Superior temporal gyrus (tissue), 1 donor: ENCODE measurements around the gene RASA3.
"Not testable (repeated sequence)": the region's sequence is repeated elsewhere in the genome, so short reads cannot be mapped to it uniquely, and the experiment has no call there.

Experiments used
- DNase-seq: peaks from one replicate; pipeline ENCODE4 v3.0.0-alpha.2; 2016; ENCODE audit errors: extremely low spot score

RASA3 gene

DNA sequence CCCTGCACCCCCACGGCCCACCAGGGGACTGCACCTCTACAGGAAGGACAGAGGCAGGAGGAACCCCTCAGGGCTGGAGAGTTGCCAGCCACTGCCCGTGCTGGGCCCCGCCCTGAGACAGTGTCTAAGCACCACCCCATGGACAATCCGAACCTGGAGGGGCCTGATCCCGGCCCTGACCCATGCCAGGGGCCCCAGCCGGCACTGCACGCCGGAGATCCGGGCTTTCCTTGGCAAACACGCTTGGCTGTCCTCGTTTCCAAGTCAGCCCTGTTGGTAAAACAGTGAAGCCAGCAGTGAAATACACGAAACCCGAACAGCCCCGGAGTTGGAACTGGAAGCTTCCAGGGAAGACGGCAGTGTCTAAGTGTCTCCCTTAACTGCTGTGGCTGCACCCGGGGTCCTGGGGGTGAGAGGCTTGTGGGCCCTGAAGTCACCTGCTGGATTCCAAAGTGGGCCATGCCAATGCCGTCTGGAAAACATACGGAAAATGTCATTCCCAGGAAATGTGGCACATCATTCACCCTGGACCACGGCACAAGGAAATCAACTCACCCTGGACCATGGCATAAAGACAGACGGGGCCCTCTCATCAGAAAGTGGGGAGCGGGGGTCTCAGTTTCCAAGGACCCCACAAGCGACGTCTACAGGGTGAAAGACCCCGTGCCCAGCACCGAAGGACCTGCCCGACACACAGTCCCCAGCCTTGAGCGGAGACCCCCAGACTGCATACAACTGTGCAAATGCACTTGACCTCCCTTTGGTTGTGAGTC is 30.9 kb downstream of the RASA3 start:
- no peak for DNase-seq

DNA sequence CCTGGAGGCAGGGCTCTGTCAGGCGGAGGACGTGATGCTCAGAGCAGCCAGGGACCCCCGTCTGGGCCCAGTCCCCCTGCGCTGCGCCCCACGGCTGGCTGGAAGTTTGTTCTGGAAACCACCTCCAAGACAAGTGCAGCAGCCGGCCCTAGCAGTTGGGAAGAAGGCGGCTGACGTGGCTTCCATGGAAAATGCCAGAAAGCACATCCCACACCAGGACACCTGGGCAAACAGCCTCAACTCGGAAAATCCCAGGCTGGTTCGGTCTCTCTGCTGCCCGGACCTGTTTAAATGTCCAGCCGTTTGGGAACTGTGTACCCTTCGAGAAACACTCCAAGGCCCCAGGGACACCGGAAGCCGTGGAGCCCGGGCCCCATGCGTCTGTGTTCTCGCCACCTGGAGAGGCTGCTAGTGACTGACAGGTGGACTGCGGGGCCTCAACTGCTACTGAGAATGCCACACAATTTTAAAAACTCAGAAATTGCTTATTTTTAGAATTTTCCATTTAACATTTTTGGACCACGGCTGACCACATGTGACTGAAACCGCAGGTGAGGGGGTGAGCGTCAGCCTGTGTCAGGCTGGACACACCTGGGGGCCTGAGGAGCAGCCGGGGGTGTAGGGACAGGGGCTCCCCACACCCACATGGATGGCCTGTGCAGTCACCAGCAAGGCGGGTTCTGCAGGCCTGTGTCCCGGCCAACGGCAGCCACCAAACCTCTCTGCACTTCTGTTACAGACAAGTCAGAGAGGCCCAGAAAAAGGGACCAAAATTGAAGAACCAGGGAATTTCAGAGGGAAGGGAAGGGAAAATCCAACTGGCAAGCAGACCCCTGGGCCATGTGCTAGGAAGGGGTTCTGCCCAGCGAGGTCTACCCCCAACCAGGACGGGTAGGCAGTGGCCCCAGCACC is 31.7 kb downstream of the RASA3 start:
- DNase-seq: no peak

DNA sequence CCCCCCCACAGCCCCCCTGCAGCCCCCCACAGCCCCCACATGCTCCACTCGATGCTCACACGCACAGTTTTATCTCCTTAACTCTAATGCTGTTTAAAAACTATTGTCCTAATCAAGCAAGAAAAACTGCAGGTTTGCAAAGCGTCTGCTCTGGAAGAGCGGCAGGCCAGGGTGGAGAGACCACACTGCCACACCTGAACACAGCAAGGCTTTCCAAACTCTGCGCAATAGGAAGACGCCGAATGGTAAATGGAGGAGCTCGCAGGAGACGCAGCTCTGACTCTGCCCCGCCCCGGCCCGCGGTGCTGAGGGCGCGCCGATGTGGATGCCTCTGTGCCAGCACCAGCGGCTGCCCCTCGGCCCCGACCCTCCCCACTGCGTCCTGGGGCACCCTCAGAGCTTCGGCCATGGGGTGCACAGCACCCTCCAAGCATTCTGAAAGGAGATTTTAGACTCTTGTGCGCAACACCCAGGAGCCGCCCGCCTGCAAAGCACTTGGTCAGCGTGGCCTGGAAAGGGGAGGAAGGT is 32.4 kb downstream of the RASA3 start:
- no peak for DNase-seq

DNA sequence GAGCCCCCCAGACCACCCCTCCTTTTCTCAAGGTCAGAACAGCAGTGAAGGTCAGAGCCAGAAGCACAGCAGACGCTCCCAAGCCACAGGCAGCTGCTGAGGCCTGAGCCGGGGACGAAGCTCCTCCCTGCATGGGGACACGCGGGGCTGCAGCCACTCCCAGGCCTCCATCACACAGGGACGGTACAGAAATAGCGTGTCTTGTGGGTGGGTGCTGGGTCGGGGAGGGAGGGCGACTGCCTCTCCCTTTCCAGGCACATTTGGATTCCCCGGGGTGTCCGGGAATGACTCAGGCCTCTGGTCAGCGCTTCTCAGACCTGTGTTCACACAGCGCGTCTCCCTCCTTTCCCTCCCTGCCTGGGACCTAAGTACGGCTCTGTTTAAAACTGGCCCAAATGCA is 33.2 kb downstream of the RASA3 start:
- DNase-seq: no peak

DNA sequence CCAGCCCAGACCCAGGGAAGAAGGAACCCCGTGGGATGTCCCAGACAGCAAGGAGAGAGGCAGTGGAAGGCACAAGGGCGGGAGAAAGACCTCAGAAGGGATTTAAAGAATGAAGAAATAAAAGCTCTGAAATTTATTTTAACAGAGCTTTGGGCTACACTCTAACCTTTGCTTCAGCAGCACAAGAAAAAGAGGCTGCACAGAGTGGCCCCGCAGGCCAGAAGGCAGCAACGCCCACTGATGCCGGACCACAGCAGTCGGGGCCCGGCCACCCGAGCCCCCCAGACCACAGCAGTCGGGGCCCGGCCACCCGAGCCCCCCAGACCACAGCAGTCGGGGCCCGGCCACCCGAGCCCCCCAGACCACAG is 33.8 kb downstream of the RASA3 start:
- DNase-seq: not testable (repeated sequence)

DNA sequence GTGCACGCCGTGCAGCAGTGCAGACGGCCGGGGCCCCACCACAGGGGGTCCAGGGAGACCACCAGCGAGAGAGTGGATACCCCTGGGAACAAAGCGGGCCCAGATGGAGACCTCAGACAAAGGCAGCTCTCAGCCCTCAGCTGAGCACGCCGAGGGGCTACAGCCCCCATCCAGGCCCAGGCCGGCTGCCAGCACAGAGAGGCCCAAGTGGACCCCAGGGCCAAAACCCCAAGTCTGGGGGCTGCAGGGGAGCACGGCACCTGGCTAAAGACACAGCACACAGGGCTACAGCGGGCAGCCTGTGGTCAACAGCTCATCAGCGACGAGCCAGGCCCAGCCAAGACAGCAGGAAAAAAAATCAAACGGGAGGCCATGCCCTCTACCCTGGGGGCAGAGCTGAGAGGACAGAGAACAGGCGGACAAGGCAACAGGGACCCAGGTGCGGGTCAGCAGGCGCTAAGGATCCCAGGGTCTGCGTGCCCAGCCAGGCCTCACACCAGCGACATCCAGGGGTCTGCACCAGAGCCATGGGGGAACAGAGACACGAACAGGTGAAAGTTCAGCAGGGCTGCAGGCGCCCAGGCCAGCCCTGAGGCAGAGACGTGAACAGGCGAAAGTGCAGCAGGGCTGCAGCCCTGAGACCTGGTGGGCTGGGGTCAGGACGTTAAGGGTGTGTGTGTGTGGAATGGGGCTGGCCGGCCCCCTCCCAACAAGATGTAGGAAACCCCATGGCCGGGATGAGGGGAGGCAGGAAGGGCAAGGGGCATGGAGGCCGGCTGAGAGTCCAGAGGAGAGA is 34.3 kb downstream of the RASA3 start:
- DNase-seq: no peak

DNA sequence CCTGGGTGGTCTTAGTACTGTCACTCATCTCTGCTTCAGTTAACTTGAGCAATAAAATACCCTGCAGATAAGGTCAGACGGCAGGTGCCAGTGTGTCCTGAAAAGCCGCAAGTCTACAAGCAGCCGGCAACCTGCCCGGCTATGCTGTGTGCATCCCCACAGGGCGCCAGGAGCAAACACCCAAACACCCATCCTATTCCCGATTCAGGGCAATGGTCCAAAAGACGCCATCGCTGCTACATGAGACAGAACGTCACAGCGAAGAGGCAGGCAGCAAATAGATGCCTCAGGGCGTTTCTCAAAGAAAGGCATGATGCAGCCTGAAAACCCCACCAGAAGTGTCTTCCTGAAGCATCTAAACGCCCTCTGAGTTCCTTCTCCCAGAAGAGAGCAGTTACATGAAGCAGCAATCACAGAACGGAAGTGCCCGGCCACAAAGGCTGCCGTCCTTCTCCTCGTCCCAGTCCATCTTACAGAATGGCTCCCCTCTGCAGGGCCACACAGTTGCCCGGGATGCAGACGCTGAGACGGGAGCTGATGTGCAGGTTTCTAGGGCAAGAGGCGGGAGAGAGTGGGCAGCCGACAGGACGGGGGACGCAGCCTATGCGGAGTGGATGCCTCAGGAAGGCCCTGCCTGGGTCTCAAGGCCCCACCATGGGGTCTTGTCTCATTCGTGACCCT is 35.1 kb downstream of the RASA3 start:
- no peak for DNase-seq

DNA sequence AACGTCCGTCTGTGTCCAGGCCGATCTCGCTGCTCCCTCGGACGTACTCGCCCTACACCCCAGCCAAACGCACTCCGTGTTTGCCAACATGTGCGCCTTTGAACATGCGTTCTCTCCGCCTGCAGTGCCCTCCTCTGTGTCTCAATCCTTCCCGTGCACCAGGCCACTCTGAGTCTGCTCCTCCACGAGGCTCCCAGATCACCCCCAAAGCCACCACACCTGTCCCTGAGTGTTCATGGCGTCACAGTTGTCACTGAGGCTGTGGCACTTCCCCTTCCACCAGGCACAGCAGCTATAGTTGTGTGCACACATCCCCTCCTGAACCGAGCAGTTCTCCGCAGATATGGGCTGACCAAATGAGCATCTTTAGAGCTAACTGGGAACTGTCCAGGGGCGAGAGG is 35.6 kb downstream of the RASA3 start:
- DNase-seq: no peak

DNA sequence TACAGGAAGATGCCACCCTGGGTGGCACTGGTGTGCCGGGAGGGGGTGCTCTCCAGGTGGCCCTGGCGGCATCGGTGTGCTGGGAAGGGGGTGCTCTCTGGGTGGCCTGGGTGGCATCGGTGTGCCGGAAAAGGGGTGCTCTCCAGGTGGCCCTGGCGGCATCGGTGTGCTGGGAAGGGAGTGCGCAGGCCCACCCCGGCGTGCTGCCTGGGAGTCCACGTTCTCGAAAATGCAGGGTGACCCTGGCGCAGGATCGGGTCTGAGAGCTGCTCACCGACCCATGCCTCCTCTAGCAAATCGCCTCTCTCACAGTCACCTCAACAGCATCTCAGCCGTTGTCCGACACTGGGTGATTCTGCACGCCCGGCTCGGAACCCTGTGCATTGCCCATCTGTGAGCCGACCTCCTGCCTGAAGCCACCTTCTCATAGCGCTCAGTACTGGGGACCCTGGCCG is 36.4 kb downstream of the RASA3 start:
- no peak for DNase-seq

DNA sequence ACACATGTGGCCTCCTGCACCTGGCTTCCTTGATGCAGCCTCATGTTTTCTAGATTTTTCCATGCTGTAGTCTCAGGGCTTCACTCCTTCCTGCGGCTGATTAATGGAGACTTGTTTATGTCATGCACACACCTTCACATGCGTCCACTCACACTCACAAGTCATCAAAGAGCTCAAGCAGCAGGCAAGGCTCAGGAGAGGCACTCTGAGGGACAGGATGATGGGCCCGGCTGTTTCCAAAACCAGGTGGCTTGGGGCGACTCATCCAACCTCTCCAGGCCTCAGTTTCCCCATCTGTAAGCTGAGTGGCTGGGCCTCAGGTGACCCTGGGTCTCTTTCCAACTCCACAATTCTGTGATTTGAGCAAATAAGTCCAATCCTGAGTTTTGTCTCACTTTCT is 36.9 kb downstream of the RASA3 start:
- DNase-seq: no peak

DNA sequence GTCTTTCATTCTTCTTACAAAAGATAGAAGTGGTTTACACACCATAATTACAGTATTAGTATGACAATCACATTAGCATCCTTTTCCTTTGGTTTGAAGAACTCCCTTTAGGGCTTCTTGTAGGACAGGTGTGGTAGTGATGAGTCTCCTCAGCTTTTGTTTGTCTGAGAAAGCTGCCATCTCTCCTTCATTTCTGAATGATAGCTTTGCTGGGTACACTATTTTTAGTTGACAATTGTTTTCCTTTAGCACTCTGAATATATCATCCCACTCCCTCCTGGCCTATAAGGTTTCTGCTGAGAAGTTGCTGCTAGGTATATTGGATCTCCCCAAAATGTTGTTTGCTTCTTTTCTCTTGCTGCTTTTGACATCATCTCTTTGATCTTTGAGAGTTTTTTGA is 39.3 kb downstream of the RASA3 start:
- no peak for DNase-seq

DNA sequence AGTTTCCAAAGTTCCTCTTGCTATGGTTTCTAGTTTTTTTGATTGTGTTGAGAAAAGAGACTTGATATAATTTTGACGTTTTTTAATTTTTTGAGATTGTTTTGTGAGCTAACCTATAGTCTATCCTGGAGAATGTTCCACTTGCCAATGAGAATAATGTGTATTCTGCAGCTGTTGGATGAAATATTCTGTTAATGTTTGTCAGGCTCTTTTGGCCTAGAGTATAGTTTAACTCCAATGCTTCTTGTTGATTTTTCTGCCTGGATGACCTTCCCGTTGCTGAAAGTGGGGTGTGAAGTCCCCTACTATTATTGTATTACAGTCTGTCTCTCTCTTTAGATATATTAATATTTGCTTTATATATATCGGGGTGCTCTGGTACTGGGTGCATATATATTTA is 40.0 kb downstream of the RASA3 start:
- DNase-seq: no peak

DNA sequence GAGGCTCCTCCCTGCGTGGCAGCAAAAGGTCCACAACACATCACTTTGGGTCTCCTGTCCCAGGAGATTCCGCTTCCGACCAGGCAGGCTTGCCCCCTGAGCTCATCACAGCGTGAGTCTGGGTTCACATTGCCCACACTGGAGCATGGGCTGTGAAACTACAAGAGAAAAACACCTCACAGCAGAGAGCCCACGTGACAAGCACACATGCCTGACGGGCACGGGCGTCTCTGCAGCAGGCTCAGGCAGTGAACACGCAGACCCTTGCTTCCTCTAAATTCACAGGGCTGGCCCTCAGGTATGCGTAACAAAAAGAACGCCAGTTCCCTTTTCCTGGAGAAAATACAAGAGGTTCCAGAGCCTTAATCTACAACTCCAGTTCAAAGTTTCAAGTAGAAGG is 41.9 kb downstream of the RASA3 start:
- DNase-seq: no peak

DNA sequence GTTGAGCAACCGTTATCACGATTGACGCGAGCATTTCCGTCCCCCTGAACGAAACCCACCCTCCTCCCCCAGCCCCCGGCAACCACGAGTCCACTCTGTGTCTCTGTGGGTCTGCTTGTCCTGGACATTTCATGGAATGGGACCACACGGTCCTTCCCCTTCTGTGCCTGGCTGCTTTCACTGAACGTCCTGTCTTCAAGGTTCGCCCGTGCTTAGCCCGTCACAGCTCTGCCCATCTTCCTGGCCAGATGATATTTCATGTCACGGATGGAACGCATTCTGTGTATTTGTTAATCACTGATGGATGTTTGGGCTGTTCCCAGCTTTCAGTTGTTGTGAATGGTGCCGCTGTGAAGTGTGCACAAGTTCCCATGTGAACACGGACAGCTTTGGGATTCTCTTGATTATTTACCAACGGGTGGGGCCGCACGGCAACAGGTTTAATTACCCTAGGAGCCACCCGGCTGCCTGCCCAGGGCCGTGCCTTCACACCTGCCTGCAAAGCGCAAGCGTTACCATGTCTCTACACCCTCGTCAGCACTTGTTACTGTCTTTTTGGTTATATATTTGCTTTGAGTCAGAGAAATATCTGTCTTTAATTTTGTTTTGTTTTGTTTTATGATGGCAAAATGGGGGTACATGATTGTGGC is 42.5 kb downstream of the RASA3 start:
- no peak for DNase-seq

DNA sequence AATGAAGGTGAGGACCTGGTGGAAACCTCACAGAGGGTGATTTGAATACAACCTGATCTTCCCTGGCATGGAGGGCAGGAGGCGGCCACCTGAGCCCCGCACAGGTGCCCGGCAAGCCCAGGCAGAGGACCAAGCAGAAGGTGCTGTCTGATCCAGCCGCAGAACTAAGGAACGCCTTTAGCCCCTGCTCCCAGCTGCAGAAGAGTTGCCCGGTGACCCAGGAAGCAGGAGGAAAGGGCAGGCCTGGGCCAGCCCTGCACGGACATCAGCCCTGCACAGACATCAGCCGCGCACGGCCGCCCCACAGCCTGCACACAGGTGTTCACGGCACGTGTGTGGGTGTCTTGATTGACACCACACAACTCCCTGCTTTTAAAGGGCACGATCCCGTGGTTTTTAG is 43.1 kb downstream of the RASA3 start:
- no peak for DNase-seq

DNA sequence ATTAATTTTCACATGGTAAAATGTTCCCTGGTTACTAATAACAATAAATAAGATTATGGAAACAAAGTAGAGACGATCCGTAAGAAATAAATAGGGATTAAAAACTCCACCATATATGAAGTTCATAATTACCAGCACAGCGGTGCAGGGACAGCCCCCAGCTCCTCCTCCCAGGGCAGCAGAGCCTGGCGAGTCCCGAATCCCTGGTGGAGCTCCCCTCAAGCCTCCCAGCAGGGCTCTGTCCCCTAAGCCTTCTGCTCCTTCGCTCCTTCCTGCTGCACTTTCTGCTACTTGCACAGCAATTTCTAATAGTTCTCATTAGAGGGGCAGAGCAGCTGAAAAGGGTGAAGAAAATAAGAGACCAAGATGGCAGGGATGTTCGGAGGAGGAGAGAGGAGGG is 43.6 kb downstream of the RASA3 start:
- no peak for DNase-seq

DNA sequence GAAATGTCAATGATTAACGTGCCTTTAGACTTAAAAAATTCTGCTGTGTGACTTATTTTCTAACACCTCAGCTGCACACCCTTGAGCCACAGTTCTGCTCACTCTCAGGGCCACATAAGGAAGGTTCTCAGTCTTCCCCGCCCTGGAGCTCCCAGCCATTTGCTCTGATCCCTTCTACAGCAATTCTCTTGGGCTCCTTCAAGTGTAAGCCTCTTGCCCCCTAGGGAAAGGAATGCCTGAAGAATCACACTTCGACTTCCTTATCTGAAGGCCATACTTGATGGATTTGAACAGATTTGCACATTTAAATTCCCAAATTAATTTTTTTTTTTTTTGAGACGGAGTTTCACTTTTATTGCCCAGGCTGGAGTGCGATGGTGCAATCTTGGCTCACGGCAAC is 44.2 kb downstream of the RASA3 start:
- no peak for DNase-seq

DNA sequence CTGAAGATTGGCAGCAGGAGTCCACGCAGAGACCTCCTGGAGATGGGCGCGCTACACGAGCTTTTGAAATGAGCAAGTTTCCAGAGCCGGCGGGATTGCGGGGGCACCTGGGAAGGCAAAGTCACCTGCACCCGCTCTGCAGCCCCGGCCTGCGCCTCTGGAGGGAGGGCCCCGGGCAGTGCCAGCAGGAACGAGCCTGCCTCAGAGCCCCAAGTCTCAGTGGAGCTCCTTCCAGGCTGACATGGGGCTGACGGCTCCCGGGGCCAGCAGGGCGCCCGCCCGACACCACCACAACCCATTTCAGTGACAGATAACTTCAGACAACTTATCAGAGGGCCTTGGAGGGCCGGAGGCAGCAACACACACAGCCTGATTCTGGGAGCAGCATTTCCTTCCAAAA is 45.0 kb downstream of the RASA3 start:
- DNase-seq: no peak

DNA sequence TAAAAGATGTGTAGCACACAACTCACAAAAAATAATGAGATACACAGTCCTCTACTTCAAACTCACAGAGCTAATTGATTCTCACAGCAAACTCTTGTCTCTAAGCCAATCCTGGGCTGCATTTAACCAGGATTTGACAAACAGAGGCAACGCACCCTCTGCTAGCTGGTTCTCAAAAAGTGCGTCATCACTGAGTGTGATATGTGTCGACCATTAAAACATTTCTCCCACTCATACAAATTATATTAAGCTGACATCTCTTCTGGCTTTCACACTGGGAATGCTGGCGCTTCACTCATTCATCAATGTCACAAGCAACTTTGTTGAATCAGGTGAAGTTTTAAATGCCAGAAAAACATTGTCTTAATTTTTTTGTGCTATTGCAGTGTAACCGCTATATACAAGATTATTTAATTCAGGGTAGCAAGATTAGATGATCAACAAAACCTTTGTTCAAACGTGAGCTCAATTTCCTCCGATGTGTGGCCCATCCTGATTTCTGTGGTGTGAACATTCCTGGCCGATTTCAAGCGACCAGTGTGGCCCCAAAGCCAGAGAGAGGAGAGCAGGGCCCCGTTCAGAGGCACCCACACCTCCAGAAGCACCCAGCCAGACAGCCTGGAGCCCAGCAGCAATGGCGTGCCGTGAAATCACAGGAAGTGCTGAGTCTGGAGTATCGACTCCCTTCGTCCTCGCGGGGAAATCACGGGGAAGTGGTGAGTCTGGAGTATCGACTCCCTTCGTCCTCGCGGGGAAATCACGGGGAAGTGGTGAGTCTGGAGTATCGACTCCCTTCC is 49.4 kb downstream of the RASA3 start:
- DNase-seq: no peak
